Breast epithelium (tissue), 4 donors: ENCODE results near the gene PRDM16. TPM values are rescaled to one million over a fixed set of nuclear protein-coding genes. Genes with fewer than 3 reads are reported as not detected.

Experiments used
- DNase-seq, 2 donors: peaks; one replicate each; pipeline ENCODE4 v3.0.0-alpha.2; 2019; ENCODE audit warnings: low spot score in 2 of 2
- H3K27ac ChIP-seq, 2 donors: fragments of 200-600 bp; sonication (generic) in 1 of 2; one replicate each; pipeline ENCODE4 v1.5.1; 2016 to 2019; ENCODE audit warnings: mild to moderate bottlenecking in 1 of 2
- H3K27me3 ChIP-seq, 2 donors: fragments of 200-600 bp; sonication (generic) in 1 of 2; one replicate each; pipeline versions ENCODE4 v1.5.1 to v1.6.0; 2017 to 2019; ENCODE audit warnings: control low read depth in 1 of 2, mild to moderate bottlenecking in 1 of 2
- H3K36me3 ChIP-seq: fragments of 200-600 bp; one replicate; pipeline ENCODE4 v1.5.1; 2019
- H3K4me1 ChIP-seq, 2 donors: fragments of 200-600 bp; sonication (generic); one replicate each; pipeline ENCODE4 v1.5.1; 2016 to 2019; ENCODE audit warnings: control low read depth in 1 of 2
- H3K4me3 ChIP-seq, 3 donors: fragments of 200-600 bp; sonication (generic); 1 replicate in 2 of 3; 2 replicates in 1 of 3; pipeline ENCODE4 v1.5.1; 2016 to 2019; ENCODE audit warnings: mild to moderate bottlenecking in 3 of 3, moderate library complexity in 2 of 3
- H3K9me3 ChIP-seq, 2 donors: fragments of 200-600 bp; sonication (generic) in 1 of 2; one replicate each; pipeline ENCODE4 v1.5.1; 2016 to 2019; ENCODE audit warnings: control low read depth in 1 of 2
- POLR2A ChIP-seq: fragments of 450-650 bp; IDR thresholded peaks from one replicate; pipeline ENCODE4 v1.6.1; 2016; ENCODE audit warnings: antibody characterized with exemption, mild to moderate bottlenecking, moderate library complexity
- POLR2AphosphoS5 ChIP-seq, 3 donors: sonication (generic); formaldehyde crosslinking; IDR thresholded peaks; one replicate each; pipeline ENCODE4 v1.6.1; 2017; ENCODE audit warnings: antibody characterized with exemption in 3 of 3
- intact Hi-C: fragments of 100-400 bp; cut with DNase I; formaldehyde crosslinking; loops from one replicate; pipeline ENCODE4 v1.15.1; 2023; ENCODE audit warnings: low total_unique reads
- total RNA-seq, 3 donors: library from RNA; depleted of rRNA; stranded (reverse); fragments of >200 nt; gene quantifications; one replicate each; pipeline ENCODE4 v1.1.0, GENCODE V29; 2016
- TF ChIP-seq, protein P1 (sequence below), 3 donors: fragments of 450-650 bp; IDR thresholded peaks; one replicate each; pipeline ENCODE4 v1.5.1; 2016 to 2017; ENCODE audit warnings: antibody characterized with exemption in 3 of 3, mild to moderate bottlenecking in 3 of 3, moderate library complexity in 3 of 3

The PRDM16 gene
- total RNA-seq, 3 donors from 2014 or later, result 0.48 to 3.8 (median 3.6) TPM

DNA sequence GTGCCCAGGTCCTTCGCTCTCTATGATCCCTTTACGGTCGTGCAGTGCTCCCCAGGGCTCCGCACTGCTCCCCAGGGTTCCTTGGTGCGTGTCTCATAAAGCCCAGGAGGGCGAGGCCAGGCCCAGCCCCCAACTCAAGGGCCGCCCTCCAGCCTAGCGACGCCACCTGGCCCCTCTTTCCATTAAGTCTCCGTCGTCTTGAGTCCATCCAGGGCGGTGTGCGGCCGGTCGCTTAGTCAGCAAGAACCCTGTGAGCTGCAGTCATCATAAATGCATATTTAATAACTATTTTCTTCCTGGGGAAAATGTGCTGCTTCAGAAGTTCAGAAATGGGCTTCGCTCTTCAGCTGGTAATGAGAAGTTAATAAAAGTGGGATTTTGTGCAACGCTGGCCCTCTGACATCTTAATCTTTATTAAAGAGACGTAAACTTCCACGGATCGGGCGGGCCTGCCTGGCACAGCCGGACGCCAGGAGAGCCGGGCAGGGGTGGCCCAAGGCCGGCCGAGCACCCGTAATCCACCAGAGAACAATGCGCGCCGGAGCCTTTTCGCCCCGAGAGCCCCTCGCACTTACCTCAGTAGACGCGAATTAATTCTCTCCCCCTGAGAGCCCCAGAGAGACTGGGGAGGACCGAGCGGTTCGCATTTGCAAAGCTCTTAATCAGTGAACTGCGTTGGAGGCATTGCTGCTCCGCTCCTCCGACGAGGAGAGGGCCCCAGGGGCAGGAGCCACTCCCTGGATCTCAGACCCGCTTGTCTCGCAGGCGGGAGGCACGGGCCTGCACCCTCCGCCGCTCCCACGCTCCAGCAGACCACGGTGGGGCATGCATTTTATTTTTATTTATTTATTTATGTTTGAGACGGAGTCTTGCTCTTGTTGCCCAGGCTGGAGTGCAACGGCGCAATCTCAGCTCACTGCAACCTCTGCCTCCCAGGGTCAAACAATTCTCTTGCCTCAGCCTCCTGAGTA, 197.1 kb downstream of the PRDM16 start:
- no peaks in the 10 kb centered on the region for H3K9me3 ChIP-seq
- intact Hi-C loops, result no loop called here
- no peaks in the 10 kb centered on the region for H3K4me1 ChIP-seq
- no peak overlapping the region for H3K27ac ChIP-seq
- no peaks in the 10 kb centered on the region for H3K36me3 ChIP-seq
- no peak overlapping the region for H3K4me3 ChIP-seq
- H3K27me3 ChIP-seq, result peaks cover 0 to 80% of the 10 kb centered on the region in 2 donors
- DNase-seq, result no peak
- TF ChIP-seq POLR2AphosphoS5 (IDR thresholded peaks at IDR 0.05), result no peak

DNA sequence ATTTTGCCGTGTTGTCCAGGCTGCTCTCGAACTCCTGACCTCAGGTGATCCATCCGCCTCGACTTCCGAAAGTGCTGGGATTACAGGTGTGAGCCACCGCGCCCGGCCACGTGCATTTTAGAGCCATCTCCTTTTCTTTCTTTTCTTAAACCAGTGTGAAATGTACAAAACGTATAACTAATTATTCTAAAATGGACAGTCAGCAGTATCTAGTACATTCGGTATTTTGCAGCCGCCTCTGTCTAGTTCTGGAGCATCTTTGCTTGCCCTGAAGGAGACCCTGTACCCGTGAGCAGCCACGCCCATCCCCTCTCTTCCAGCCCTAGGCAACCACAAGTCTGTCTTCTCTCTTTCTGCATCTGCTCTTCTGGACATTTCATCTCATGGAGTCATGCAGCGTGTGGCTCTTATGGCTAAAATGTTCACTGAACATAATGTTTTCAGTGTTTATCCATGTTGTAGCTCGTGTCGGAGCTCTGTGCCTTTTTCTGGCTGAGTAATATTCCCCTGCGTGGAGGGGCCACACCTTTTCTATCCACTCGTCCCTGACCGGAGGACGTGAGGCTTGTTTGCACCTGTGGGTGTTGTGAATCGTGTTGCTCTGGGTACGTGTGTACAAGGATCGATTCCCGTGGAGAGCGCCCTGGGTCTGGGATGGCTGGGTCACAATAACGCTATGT, 198.0 kb downstream of the PRDM16 start:
- Histone ChIP-seq H3K27ac (no peak overlapping the region), H3K4me3 (no peak overlapping the region), H3K9me3 (no peaks in the 10 kb centered on the region), H3K27me3 (peaks cover 0 to 79% of the 10 kb centered on the region in 2 donors), H3K36me3 (no peaks in the 10 kb centered on the region), H3K4me1 (no peaks in the 10 kb centered on the region)
- TF ChIP-seq, protein P1, sequence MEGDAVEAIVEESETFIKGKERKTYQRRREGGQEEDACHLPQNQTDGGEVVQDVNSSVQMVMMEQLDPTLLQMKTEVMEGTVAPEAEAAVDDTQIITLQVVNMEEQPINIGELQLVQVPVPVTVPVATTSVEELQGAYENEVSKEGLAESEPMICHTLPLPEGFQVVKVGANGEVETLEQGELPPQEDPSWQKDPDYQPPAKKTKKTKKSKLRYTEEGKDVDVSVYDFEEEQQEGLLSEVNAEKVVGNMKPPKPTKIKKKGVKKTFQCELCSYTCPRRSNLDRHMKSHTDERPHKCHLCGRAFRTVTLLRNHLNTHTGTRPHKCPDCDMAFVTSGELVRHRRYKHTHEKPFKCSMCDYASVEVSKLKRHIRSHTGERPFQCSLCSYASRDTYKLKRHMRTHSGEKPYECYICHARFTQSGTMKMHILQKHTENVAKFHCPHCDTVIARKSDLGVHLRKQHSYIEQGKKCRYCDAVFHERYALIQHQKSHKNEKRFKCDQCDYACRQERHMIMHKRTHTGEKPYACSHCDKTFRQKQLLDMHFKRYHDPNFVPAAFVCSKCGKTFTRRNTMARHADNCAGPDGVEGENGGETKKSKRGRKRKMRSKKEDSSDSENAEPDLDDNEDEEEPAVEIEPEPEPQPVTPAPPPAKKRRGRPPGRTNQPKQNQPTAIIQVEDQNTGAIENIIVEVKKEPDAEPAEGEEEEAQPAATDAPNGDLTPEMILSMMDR (IDR thresholded peaks at IDR 0.05), result no peak
- TF ChIP-seq POLR2A (no peak), POLR2AphosphoS5 (IDR thresholded peaks at IDR 0.05) (no peak)
- intact Hi-C loops, result no loop called here
- no peak for DNase-seq

DNA sequence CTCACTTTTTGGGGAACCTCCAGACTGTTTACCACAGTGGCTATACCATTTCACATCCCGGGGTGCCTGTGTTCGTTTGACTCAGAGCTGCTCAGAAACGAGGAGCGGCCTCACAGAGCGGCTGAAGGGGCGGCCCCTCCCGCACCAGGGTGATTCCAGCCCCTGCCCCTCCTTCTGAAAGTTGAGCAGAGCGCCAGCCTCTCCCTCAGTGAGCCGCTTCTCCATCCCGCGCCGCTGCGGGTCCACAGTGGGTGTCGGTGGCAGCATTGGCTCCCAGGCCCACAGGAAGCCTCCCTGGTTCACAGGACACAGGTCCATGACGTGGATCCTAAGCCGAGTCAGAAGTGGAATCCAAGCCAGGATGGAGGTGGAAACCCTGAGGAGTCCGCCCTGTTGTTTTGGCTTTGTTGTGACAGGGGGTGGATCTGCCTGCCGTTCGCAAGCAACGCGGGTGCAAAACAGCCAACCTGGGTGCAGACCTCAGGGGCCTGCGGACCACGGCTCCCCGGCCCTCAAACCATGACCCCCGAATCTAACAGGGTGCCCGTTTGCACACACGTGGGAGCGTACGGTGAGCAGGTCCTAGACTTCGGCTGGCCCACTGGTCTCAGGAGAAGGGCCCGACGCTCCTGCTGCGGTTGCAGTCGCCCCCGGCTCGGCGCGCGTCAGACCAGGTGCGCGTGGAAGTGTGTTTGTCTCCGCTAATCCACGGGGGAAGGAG, 198.7 kb downstream of the PRDM16 start:
- no peaks in the 10 kb centered on the region for H3K4me1 ChIP-seq
- no peak overlapping the region for H3K4me3 ChIP-seq
- H3K36me3 ChIP-seq, result no peaks in the 10 kb centered on the region
- no peaks in the 10 kb centered on the region for H3K9me3 ChIP-seq
- TF ChIP-seq, protein P1 (IDR thresholded peaks at IDR 0.05), result no peak
- no peak for TF ChIP-seq POLR2A
- no peak for TF ChIP-seq POLR2AphosphoS5 (IDR thresholded peaks at IDR 0.05)
- H3K27ac ChIP-seq, result no peak overlapping the region
- peaks cover 0 to 79% of the 10 kb centered on the region in 2 donors for H3K27me3 ChIP-seq
- intact Hi-C loops, result no loop called here
- DNase-seq, result no peak

DNA sequence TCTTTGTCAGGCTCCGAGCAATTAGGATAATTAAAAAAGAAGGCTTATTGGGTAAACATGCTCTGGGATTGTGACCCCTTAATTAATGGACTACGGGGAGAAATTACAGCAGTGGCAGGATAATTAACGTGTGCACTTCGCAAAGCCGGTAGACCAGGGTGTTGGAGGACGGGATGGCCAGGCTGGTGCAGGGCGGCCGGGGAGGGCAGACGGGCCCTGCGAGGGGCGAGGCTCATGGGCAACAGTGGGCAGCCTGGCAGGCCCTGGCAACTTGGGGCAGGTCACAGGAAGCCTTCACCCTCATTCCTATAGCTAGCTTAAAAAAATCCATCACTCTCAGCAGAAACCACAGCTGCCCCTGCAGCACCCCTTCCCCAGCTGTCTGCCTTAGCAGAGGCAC, 199.3 kb downstream of the PRDM16 start:
- Histone ChIP-seq H3K4me3 (no peak overlapping the region), H3K27me3 (peaks cover 0 to 78% of the 10 kb centered on the region in 2 donors), H3K4me1 (no peaks in the 10 kb centered on the region), H3K36me3 (no peaks in the 10 kb centered on the region), H3K27ac (no peak overlapping the region), H3K9me3 (no peaks in the 10 kb centered on the region)
- TF ChIP-seq POLR2AphosphoS5 (IDR thresholded peaks at IDR 0.05) (no peak), POLR2A (no peak)
- TF ChIP-seq, protein P1 (IDR thresholded peaks at IDR 0.05), result no peak
- no peak for DNase-seq
- intact Hi-C loops, result no loop called here

DNA sequence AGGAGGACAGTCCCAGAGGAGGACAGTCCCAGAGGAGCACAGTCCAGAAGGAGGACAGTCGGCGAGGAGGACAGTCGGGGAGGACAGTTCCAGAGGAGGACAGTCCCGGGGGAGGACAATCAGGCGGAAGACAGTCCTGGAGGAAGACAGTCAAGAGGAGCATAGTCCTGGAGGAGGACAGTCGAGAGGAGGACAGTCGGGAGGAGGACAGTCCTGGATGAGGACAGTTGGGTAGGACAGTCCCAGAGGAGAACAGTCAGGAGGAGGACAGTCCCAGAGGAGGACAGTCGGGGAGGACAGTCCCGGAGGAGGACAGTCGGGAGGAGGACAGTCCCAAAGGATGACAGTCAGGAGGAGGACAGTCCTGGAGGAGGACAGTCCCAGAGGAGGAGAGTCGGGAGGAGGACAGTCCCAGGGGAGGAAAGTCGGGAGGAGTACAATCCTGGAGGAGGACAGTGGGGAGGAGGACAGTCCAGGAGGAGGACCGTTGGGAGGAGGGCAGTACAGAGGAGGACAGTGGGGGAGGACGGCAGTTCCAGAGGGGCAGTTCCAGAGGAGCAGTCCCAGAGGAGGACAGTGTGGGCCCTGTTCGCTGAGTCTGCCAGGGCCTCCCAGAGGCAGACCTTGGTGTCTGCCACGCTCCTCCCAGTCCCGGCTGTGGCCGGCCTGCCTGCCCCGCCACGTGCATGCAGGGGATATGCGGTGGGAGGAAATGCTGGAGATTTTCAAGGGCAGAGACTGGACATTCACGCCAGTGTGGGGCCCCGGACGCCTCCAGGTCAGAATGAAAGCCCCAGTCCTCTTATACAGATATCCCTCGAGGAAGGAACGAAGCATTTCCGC, 201.6 kb downstream of the PRDM16 start:
- TF ChIP-seq POLR2AphosphoS5 (IDR thresholded peaks at IDR 0.05) (no peak), POLR2A (no peak)
- TF ChIP-seq, protein P1 (IDR thresholded peaks at IDR 0.05), result no peak
- intact Hi-C loops, result no loop called here
- Histone ChIP-seq H3K27me3 (peaks cover 0 to 57% of the 10 kb centered on the region in 2 donors), H3K4me1 (no peaks in the 10 kb centered on the region), H3K9me3 (no peaks in the 10 kb centered on the region), H3K27ac (no peak overlapping the region), H3K4me3 (no peak overlapping the region), H3K36me3 (no peaks in the 10 kb centered on the region)
- DNase-seq, result no peak
